HCT116 (cell line): ENCODE results near the gene RHBDD1.

ENCODE experiments used
- CEBPB ChIP-seq: IDR thresholded peaks from 2 replicates; pipeline ENCODE4 v1.6.1; 2012; ENCODE audit warnings: low read depth
- CTCF ChIP-seq, 3 experiments: fragments of 200-600 bp in 1 of 3; sonication (generic) in 1 of 3; IDR thresholded peaks in 2 of 3; conservative IDR thresholded peaks in 1 of 3; 2 replicates each; pipeline ENCODE4 v1.5.1; 2012 to 2017; ENCODE audit warnings: low read depth in 2 of 3, low read length in 2 of 3, antibody characterized with exemption in 1 of 3, borderline replicate concordance in 1 of 3, control low read depth in 1 of 3, mild to moderate bottlenecking in 1 of 3, mixed read lengths in 1 of 3, mixed run types in 1 of 3, moderate library complexity in 1 of 3; ENCODE audit not compliant: insufficient read depth in 1 of 3
- EZH2 ChIP-seq: fragments of 200-600 bp; sonication (generic); IDR thresholded peaks from 2 replicates; pipeline ENCODE4 v1.6.1; 2017; ENCODE audit warnings: antibody characterized with exemption, mixed run types
- POLR2A ChIP-seq: IDR thresholded peaks from 2 replicates; pipeline ENCODE4 v1.7.0; 2011; ENCODE audit warnings: borderline replicate concordance; ENCODE audit not compliant: insufficient read depth, insufficient read length; ENCODE audit errors: extremely low read depth
- RAD21 ChIP-seq: IDR thresholded peaks from 2 replicates; pipeline ENCODE4 v1.6.1; 2012; ENCODE audit warnings: low read depth, mild to moderate bottlenecking
- SIN3A ChIP-seq: IDR thresholded peaks from 2 replicates; pipeline ENCODE4 v1.6.1; 2012; ENCODE audit warnings: low read depth
- ZFX ChIP-seq: fragments of 450-650 bp; IDR thresholded peaks from 2 replicates; pipeline ENCODE4 v1.6.1; 2017
- TF ChIP-seq, protein P1 (sequence below): IDR thresholded peaks from 2 replicates; pipeline ENCODE4 v1.6.1; 2011; ENCODE audit warnings: mild to moderate bottlenecking, low read length, moderate library complexity; ENCODE audit not compliant: insufficient replicate concordance; ENCODE audit errors: extremely low read depth
- TF ChIP-seq, protein P2 (sequence below): IDR thresholded peaks from 2 replicates; pipeline ENCODE4 v1.6.1; 2012

GRCh38 chr2:226837787-226838603 is 2.1 kb downstream of the RHBDD1 start:
- no peak for TF ChIP-seq SIN3A
- no peak for TF ChIP-seq EZH2
- no peak for TF ChIP-seq POLR2A
- TF ChIP-seq CTCF (IDR thresholded peaks at IDR 0.05 in 2 of 3, conservative IDR thresholded peaks at IDR 0.05 in 1 of 3; ENCODE audit: borderline replicate concordance in 1 of 3, insufficient read depth in 1 of 3, low read depth in 2 of 3, low read length in 2 of 3), result no peak
- TF ChIP-seq, protein P1, sequence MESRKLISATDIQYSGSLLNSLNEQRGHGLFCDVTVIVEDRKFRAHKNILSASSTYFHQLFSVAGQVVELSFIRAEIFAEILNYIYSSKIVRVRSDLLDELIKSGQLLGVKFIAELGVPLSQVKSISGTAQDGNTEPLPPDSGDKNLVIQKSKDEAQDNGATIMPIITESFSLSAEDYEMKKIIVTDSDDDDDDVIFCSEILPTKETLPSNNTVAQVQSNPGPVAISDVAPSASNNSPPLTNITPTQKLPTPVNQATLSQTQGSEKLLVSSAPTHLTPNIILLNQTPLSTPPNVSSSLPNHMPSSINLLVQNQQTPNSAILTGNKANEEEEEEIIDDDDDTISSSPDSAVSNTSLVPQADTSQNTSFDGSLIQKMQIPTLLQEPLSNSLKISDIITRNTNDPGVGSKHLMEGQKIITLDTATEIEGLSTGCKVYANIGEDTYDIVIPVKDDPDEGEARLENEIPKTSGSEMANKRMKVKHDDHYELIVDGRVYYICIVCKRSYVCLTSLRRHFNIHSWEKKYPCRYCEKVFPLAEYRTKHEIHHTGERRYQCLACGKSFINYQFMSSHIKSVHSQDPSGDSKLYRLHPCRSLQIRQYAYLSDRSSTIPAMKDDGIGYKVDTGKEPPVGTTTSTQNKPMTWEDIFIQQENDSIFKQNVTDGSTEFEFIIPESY, result no peak
- TF ChIP-seq CEBPB, result no peak
- TF ChIP-seq ZFX, result no peak
- TF ChIP-seq, protein P2, sequence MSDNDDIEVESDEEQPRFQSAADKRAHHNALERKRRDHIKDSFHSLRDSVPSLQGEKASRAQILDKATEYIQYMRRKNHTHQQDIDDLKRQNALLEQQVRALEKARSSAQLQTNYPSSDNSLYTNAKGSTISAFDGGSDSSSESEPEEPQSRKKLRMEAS, result no peak
- no peak for TF ChIP-seq RAD21
